HG03103 (cell line): Measurements from ENCODE around the gene MARK2.

Source experiments
- ATAC-seq: cut with Tn5 transposase; IDR thresholded peaks from one replicate; pipeline ENCODE4 v1.9.1; 2021; ENCODE audit warnings: low read depth; ENCODE audit not compliant: unreplicated experiment

Gene MARK2

DNA sequence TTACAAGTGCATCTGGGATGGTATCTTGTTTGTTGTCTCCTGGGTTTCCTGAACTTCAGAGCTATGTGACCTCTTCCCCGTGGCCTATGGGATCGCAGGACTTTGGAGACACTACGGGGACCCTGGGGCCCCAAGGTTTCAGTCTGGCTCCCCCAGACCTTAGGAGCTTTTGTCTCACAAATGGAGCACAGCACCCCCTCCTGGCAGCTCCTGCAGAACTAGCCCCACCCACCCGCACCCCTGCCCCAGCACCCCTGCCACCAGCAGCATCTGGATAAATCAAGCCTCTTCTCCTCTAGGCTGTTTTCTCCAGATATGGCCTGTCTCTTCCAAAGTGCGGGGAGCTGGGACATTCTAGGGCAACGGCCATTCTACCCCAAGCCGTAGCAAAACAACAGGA lies 67.7 kb downstream of the MARK2 start:
- ATAC-seq = no peak

DNA sequence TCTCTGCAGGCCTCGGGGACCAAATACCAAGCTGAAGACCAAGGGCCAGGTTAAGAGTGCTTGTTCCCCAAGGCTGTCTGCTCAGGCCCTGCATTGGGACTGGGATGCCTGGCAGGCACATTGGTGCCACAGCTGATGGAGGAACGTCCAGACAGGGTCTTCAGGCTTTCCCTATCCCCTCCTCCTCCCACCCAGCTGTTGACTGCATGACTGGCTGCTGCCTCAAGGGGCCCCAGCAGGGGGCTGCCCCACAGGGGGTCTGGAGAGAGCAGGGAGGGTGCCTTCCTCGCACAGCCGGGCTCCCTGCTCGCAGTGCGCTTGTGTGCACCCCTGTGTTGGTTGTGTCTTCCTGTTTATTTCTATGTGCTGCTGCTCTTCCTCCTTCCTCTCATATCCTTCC lies 68.2 kb downstream of the MARK2 start:
- ATAC-seq = no peak

DNA sequence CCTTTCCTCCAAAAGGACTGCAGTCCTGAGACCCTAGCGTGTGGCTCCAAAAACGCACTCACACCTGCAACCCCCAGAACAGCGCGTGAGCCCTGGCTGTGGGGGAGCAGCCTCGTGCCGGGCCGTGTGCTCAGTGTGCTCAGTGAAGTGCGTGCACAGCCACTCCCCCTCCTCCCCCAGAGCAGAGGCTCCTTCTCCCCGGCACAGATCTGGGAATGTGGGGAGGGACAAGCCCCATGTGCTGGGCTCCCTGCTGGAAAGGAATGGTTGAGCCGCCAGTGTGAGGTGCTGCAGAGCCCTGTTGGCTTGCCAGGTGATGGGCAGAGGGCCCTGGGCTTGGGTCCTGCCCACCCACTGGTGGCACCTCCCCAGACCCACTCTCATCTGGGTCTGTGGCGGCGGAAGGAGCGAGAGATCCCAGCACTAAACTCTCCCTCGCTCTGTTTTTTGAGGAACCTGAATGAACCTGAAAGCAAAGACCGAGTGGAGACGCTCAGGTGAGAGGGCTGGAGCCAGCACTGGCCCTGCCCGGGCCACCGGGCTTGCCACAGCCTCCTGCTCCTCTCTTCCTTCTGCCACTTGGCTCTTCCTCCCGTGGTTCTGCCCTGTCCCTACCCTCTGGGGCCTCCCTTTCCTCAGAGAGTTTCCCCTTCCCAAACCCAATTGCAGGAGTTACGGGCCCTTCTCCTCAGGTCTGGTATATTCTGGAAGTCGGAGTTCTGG lies 69.1 kb downstream of the MARK2 start:
- no peak for ATAC-seq

DNA sequence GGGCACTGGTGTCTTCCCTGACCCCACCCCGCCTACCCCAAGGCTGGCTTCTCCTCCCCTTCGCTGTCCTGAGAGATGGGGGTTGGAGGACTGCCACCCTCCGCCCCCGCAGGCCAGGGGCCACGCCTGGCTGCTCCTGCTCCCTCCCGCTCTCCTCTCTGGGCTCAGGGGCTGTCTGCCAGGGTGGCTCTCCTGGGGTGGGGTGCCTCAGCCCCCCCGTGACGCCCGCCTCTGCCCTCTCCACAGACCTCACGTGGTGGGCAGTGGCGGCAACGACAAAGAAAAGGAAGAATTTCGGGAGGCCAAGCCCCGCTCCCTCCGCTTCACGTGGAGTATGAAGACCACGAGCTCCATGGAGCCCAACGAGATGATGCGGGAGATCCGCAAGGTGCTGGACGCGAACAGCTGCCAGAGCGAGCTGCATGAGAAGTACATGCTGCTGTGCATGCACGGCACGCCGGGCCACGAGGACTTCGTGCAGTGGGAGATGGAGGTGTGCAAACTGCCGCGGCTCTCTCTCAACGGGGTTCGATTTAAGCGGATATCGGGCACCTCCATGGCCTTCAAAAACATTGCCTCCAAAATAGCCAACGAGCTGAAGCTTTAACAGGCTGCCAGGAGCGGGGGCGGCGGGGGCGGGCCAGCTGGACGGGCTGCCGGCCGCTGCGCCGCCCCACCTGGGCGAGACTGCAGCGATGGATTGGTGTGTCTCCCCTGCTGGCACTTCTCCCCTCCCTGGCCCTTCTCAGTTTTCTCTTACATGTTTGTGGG lies 69.9 kb downstream of the MARK2 start:
- ATAC-seq = no peak

DNA sequence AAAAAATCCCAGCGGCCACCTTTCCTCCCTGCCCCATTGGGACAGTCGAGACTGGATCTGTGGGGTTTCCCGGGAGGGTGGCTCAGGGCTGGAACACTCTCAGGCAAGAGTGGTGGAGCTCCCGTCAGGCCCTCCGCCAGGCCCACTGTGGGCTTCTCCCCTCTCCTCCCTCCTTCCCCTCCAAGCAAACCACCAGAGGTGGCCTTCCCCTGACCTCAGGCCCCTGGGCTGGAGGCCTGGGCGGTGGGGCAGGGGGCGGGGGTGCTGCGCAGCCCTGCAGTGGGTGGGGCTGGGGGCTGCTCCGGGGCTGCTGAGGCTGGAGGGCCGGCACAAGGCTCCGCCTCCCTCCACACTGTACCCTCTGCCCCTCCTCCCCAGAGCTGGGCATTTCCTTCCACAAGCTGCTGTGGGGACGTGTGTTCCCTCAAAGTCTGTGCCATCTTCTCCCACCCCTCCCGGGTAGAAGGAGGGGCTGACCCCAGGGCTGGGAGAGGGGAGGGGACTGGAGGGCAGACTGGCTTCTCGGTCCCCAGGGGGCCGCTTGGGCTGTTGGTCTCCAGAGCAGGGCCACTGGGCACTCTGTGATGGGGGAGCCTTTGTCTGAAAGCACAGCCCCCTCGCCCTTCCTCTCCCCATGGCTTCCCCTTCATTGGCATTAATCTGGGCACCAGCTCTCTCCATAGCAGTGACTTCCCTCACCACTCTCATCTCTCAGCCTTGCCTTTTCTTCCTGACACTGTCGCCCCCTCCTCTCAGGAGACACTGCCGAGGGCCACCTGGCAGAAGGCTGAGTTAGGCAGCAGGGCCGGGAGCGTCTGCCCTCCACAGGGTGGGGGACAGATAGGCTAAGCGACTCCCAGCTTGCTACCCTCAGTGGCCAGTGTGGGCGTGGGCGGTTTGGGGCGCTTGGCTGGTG lies 70.9 kb downstream of the MARK2 start:
- ATAC-seq = no peak

DNA sequence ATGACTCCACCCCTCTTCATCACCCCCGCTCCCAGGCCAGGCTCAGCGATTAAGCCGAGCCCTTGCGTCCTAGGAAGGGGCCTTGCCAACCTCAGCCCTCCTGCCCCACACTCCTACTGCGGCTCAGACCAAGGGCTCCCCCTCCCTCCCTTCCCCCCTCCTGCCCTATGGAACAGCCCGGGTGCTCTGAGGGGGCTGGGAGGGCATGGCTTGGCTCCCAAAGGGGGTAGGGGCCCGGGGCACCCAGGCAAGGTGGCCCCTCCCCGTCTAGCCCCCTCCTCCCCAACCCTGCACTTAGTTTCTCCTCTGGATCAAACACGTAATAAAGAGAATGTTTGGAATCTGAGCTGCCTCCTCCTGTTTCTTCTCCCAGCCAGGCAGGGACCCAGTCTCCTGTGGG lies 71.8 kb downstream of the MARK2 start:
- ATAC-seq = no peak

DNA sequence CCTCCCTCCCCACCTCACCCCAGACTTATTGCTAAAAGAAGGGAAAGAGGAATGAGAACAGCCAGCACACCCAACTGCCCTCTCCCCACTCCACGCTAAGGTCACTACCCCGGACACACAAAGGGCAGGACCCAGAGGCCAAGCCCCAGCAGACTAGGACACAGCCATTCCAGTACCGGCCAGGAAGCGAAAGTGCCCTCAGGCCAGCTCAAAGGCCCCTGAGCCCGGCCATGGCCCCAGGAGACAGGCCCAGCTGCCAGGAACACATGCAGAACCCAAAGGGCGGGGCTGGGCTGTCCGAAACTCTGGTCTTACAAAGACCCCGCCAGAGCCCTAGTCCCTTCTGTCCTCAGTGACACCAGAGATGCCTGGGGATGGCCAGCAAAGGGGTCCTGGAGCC lies 72.5 kb downstream of the MARK2 start:
- ATAC-seq = no peak

DNA sequence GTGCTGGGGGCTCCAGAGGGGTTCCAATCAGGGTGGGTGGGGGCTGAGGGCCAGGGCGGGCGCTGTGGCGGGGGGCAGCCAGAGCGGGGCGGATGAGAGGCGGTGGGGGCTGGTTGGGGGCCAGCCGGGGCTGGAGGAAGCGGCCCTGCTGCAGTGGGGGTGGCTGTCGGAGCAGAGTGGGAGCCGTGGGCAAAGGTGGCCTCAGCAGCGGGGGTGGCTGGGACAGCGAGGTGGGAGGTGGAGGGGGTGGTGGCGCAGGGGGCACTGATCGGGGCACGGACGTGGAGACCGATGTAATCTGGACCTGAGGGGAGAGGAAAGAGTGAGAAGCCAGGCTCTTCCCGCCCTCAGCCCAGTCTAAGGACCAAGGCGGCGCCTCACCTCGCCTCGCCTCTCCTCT lies 73.0 kb downstream of the MARK2 start:
- no peak for ATAC-seq

DNA sequence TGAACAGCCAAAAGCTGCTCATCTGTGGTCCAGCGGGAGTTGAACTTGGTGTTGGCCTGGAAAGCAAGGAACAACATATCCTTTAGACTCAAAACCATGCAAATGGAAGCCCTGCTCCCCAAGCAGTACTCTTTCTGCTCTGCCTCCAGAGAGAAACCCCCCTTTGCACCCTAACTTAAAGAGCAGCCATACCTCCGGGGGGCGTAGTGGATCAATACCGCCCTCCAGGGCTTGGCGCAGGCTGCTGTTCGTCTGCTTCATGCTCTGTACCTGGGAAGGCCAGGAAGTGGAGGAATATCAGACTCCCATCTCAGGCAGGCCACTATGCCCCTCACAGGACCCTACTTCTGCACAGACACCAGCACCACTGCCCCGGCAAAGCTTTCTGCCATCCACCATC lies 73.8 kb downstream of the MARK2 start:
- ATAC-seq = no peak

DNA sequence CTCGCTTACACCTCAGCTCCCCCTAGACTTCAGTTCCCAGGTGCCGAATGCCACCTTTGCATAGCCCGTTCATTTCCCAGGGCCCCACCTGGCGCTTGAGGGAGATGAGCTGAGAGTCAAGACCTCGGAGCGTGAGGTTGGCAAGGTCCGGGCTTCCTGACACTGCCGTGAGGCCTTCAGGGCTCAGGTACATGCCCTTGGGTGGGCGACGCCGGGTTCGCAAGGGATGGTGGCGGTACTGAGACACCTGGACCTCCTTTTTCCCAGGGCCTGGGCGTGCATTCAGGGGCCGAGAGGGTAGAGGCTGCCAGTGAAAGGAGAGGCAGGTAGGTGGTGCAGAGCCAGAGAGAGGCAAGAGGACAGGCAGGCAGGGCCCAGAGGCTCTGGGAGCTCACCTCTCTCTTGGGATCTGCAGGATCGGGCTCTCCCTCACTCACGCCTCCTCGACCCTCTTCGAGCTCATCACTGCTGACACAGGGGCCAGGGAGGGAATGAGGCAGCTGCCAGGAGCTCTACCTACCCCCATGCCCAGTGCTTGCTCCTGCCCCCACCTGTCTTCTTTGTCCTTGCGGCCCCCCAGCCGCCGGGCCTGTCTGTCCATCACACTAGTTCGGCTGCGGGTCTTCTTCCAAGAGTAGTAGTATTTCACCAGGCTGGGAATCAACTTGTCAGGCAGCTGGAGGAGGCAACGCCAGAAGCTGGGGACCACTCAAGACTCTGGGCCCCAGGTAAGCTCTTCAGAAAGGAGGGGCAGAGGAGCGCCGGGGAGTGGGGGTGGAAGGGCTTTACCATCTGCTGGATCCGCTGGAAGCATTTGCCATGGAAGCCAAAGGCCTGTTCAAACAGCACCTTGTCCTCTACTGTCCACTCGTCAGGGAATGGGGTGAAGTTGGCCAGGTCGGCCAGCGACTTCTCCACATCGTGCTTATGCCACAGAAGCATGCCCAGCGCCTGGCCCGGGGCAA lies 75.2 kb downstream of the MARK2 start:
- ATAC-seq = no peak

DNA sequence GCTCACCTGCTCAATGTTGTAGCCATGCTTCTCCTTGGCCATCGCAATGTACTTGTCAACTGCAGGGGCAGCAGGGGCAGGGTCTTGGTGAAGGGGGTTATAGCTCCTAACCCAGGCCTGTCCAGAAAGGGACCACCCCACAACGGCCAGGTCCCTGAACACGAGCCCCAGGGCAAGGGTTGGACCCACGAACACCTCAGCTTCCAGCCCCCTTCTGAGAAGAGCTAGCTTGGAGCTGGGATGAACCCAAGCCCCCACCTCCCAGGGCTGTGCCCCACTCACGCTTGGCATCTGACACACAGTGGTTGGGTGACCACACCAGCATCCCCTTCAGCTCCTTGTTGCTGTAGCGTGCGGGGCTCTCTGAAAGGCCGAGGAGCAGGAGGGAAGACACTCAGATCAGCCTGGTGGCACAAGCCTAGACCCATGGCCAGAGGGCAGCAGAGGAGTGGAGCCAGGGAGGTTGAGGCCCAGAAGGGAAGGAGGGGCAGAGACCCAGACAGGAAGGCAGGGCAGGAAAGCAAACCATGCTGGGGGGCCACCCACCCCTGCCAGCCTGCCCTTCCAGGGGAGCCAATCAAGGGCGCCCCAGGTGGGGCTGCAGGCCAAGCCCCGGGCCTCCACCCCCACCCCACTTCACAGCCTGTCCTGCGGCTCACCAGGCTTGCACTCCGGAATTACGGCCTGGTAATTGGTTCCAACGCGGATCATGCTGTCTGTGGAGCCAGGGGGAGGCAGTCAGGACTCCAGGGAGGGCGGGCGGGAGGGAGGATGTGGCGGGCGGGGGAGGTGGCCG lies 76.2 kb downstream of the MARK2 start:
- no peak for ATAC-seq

DNA sequence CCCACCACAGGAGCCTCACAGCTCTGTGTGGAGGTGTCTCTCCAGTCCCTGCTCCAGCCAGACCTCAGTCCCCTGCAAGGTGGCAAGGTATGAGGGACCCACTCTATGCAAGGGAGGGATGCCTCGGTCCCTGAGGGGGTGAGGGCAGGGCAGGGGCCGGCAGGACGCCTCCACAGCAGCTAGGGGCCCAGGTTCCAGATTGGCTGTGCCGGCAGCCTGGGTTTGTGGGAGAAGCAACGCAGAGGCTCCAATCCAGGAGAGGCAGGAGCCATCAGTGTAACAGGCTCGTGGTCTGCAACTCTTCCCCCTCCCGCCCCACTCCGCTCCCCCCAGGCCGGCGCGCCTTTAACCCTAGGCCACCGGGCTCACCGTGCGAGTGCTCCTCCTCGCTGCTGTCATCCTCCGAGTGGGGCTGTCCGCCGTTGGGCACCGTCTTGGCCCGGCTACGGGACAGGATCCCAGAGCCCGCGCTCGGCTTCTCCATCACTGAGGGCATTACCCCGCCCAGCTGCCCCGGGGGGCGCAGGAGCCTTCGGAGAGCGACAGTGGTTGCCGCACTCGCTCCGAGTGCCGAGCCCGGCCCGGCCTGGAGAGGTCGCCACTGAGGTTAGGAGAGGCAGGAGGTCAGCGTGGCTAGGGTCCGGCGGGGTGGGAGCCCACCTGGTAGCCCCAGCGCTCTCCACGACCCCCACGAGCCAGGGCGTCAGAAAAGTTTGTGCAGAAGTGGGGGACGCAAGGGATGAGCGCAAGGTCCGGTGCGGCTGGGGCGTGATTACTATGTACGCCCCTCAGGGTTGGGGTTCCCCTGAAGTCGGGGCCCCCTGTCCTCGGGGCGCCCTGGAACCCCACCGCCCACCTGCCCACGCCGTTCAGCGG lies 77.3 kb downstream of the MARK2 start:
- ATAC-seq = no peak

DNA sequence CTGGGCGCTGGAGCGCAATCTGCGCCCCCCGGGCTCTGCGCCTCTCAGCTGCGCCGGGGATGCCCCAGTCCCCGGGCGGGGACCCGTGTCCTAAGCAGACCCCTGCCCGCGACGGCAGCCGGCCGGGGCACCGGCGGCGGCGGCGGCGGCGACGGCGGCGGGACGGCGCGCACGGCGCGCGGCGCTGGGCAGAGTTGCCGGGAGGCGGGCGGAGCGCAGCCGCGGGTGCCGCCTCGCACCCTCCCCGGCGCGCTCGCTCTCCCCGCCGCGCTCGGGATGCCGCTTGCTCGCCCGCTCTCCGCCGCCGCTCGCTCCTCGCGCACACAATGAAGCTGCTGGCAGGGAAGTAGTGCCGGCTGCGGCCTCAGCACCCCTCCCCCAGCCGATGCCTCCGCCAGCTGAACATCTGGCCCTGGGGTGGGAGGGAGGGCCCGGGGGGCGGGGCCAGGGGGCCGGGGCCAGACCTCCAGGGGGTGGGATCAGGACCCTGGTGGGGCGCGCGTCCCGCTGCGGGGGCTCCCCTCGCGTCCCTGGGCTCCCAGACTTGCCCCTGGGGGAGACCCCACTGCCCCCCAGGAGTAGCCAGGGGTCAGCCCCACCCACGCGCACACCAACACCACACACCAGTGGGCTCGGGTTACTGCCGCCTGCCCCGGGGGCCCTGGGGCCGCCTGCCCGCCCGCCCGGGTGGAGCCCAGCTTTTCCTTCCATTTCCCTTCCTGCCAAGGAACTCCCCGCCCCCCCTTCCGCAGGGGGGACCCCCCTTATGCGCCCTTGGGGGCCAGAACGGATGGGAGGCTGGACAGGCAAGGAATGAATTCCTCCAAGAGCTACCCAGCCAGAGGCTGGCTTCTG lies 78.2 kb downstream of the MARK2 start, which contains the start of gene RCOR2:
RCOR2 (minus strand) TSS at position 328 of the 855 bp plus-strand sequence. CDS start 708 bp downstream, outside the sequence.
- no peak for ATAC-seq

DNA sequence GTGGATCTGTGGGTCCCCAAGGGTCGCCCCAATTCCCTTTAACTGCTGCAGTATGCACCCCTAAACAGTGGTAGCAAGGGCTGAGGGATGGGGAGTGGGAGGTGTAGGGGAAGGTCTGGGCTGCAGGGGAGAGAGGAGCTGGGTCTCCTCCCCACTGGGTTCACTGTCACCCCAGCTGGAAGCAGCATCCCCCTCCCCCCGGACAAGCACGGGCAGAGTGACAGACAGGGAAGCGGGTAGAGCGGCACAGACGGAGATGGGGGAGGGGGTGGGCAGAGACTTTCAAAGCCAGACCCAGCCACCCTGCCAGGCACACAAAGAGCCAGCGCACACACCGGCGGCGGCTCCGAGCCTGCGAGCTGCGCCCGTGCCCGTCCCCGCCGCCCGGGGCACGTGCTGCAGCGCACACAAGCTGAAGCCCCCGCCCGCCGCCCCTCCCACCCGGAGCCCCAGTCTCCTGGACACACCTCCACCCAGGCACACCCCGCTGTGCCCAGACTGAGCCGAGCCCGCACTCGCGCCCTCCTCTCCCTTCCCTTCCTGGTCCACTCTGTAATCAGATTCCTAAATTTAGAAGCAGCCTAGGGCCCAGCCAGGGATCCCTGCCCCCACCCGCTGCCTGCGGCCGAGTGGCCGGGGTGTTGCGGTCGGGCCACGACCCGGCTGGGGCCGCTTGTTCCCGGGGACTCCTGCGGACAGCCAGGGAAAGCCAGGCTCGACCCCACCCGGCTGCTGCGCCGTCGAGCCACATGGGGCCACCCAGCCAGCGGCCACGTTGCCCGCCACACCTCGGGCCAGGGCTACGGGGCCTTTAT lies 79.0 kb downstream of the MARK2 start:
- no peak for ATAC-seq

DNA sequence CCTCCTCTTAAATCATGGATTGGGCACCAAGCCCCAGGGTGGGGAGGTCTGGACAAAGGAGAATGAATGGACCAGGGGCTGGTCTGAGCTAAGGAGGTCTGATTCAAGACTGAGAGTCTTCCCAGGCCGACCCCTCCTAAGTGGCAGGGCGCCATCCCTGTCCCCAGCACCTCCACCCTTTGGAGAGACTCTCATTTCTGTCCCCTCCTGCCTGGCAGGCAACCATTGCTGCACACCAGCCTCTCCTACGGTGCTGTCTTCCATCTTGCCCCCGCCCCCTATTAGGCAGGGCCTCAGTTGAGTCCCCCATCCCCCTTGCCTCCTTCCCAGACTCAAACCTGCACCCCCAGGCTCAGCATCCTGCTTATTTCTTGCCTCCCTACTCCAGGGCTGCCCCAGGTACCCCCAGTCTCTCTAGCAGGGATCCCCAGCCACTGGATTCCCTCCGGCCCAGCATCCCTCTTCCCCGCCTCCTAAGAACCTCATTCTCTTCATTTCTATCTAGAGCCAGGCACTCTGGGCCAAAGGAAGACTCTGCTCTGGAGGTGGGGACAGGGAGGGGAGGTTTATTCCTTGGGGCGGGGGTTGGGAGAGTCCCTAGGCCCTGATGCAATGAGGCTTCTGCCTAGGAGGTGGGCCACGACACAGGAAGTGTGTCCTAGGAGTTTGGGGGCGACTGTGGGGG lies 79.7 kb downstream of the MARK2 start:
- ATAC-seq = no peak
